ENCODE data around the gene GPR146.

DNA sequence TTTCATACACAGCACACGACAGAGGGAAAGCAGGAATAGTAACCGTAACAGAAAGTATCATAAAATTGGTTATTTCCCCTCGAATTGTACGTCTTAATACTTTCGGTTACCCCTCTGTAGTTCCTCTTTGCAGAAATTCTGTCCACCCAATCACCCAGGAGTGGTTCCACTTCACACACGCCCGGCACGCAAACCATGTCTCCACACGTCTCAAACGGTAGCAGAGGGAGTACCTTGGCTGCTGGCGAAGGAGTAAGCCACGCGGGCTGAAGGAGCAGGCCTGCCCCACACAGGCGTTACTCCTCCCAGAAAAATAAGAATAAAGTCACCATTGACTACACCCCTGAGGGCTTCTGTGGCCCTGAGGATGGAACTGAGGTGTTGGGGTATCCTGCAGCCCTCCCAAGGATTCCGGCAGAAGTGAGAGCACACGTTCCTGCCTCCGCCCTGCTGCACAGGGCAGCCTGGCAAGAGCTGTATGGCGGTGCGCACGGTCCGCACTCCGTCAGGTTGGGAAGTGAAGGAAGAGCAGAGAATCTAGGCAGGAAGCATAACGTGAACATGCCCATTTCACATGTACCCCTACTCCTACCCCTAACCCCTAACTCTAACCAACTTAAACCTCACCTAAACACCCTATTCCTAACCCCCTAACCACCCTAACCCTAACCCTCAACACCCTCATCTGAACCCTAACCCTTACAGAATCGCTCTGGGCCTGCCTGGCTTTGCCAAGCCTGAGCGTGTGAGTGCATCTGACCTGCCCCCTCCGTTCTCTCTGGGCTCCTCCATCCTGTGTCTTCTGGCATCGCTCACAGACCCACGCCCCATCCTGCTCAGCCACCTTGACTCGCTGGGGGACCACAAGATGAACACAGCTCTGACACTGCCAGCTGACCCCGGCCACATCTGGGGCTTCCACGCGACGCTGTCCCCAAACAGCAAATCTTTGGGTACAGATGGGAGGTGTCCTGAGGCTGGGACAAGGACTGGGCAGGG, 18.2 kb downstream of the GPR146 start:
- TF ChIP-seq, protein P1, sequence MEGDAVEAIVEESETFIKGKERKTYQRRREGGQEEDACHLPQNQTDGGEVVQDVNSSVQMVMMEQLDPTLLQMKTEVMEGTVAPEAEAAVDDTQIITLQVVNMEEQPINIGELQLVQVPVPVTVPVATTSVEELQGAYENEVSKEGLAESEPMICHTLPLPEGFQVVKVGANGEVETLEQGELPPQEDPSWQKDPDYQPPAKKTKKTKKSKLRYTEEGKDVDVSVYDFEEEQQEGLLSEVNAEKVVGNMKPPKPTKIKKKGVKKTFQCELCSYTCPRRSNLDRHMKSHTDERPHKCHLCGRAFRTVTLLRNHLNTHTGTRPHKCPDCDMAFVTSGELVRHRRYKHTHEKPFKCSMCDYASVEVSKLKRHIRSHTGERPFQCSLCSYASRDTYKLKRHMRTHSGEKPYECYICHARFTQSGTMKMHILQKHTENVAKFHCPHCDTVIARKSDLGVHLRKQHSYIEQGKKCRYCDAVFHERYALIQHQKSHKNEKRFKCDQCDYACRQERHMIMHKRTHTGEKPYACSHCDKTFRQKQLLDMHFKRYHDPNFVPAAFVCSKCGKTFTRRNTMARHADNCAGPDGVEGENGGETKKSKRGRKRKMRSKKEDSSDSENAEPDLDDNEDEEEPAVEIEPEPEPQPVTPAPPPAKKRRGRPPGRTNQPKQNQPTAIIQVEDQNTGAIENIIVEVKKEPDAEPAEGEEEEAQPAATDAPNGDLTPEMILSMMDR (IDR thresholded peaks at IDR 0.05), result no peak
- no peak for TF ChIP-seq POLR2A (IDR thresholded peaks at IDR 0.05)

All from transverse colon (tissue), 3 donors.